Measurements from ENCODE around the gene PSAPL1.

PSAPL1 gene

DNA sequence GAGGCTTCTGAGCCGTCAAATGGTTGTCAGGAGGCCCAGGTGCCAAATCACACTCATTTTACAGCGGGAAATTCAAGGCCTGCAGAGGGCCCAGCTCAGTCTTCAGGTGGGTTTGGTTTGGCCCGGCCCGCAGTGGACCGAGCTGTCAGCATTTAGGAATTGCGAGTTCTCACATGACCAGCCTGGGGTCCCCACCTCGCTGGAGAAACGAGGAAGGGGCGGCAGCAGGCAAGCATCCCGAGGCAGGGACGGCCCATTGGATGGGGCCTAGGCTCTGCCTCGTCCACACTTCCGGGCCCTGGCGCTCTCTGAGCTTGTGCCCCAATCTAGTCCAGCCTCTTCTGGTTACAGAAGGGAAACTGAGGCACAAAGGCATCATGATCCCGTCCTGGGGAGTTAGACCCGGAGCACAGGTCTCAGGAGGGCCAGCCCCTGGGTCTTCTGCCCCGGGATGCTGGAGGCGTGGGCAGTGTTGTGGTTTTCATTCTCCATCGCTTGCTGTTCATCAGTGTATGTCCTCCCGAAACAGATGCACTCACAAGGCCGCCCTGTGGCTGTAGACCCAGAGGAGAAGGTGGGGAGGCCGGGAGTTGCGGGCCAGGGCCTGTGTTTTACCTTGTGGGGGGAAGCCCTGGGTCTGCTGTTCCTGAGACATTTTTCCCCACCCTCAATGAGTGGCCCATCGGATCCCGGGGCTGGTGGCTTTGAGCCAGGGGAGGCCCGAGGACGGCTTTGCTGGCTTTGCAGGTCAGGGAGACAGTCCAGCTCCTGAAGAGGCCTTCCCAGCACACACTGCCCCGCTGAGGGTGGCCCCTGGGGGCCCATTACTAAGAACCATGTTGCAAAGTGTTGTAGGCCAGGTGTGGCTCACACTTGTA lies 8.9 kb downstream of the PSAPL1 start:
- Histone ChIP-seq H3K9me3 (ENCODE audit: control insufficient read depth, low read length) (no peaks in the 10 kb centered on the region), H3K23ac (ENCODE audit: low read length in 2 of 2) (no peak overlapping the region), H3K27me3 (ENCODE audit: control insufficient read depth in 1 of 2, insufficient read depth in 1 of 2, low read length in 2 of 2) (peaks cover 0 to 19% of the 10 kb centered on the region in 2 experiments), H4K8ac (ENCODE audit: low read length) (no peak overlapping the region), H3K79me1 (replicated peaks; ENCODE audit: low read length, poor library complexity, severe bottlenecking) (no peaks in the 10 kb centered on the region), H3K4me3 (ENCODE audit: insufficient read depth in 1 of 2, low read depth in 1 of 2, low read length in 2 of 2) (no peak overlapping the region), H3K27ac (ENCODE audit: low read length, poor library complexity, severe bottlenecking) (no peak overlapping the region), H3K4ac (ENCODE audit: low read depth in 1 of 2, low read length in 2 of 2) (no peak overlapping the region), H2AFZ (ENCODE audit: low read depth, low read length) (no peak overlapping the region), H2AK5ac (ENCODE audit: low read length, severe bottlenecking) (no peak overlapping the region), H3K9ac (ENCODE audit: low read length) (no peak overlapping the region), H3K4me2 (ENCODE audit: low read length, poor library complexity, severe bottlenecking) (no peak overlapping the region), H2BK12ac (ENCODE audit: low read length in 2 of 2) (no peak overlapping the region), H2BK5ac (ENCODE audit: low read depth, low read length, poor library complexity, severe bottlenecking) (no peak overlapping the region), H3K18ac (ENCODE audit: low read depth in 1 of 2, low read length in 2 of 2) (no peak overlapping the region), H3K36me3 (ENCODE audit: control insufficient read depth in 1 of 2, insufficient read depth in 2 of 2, low read depth in 1 of 2, low read length in 2 of 2) (no peaks in the 10 kb centered on the region), H3K4me1 (ENCODE audit: control insufficient read depth, insufficient read depth, low read depth, low read length) (peaks cover 7% of the 10 kb centered on the region), H3K14ac (ENCODE audit: low read length in 2 of 2) (no peak overlapping the region), H2BK120ac (ENCODE audit: low read depth, low read length) (no peak overlapping the region), H4K91ac (ENCODE audit: low read length) (no peak overlapping the region), H2BK15ac (ENCODE audit: low read depth, poor library complexity, severe bottlenecking) (no peak overlapping the region)
- 91% methylated on average over 28 of the region's 28 CpGs for WGBS
- DNase-seq: no peak

- no peak overlapping the region for H3K9ac ChIP-seq (ENCODE audit: low read length)
- 88% methylated on average over 13 of the region's 13 CpGs for WGBS
Observed at GRCh38 chr4:7425124-7425523, 9.6 kb downstream of the PSAPL1 start.

DNA sequence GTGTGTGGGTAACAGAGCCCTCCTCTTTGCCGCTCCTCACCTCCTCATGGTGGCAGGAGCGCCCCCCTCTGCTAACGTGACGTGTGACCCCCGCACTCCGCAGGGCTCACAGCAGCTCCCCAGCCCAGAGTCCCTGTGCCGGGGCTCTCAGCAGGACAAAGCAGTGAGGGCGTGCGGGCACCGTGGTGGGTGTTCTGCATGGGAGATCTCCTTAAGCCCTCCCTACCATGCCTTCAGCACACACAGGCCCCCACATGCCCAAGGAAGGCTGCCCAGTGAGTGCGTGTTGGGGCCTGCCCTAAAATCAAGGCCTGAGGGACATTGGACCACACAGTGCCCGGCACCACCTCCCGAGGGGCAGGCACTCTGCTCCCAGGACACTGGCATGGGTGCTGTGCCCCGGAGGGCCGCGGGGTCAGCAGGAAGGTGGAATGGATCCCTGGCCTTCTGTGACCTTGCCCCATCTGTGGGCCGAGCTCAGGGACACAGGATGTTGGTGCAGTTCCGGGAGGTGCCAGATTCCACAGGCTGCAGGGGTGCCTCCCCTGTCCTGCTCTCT lies 10.1 kb downstream of the PSAPL1 start:
- Histone ChIP-seq H3K27ac (ENCODE audit: low read length, poor library complexity, severe bottlenecking) (no peak overlapping the region), H3K18ac (ENCODE audit: low read depth in 1 of 2, low read length in 2 of 2) (no peak overlapping the region), H3K23ac (ENCODE audit: low read length in 2 of 2) (no peak overlapping the region), H3K14ac (ENCODE audit: low read length in 2 of 2) (no peak overlapping the region), H2AK5ac (ENCODE audit: low read length, severe bottlenecking) (no peak overlapping the region), H4K8ac (ENCODE audit: low read length) (no peak overlapping the region), H3K36me3 (ENCODE audit: control insufficient read depth in 1 of 2, insufficient read depth in 2 of 2, low read depth in 1 of 2, low read length in 2 of 2) (no peaks in the 10 kb centered on the region), H2BK12ac (ENCODE audit: low read length in 2 of 2) (no peak overlapping the region), H2BK5ac (ENCODE audit: low read depth, low read length, poor library complexity, severe bottlenecking) (no peak overlapping the region), H3K4me1 (ENCODE audit: control insufficient read depth, insufficient read depth, low read depth, low read length) (peaks cover 7% of the 10 kb centered on the region), H3K9me3 (ENCODE audit: control insufficient read depth, low read length) (no peaks in the 10 kb centered on the region), H3K4me2 (ENCODE audit: low read length, poor library complexity, severe bottlenecking) (no peak overlapping the region), H3K9ac (ENCODE audit: low read length) (no peak overlapping the region), H2BK120ac (ENCODE audit: low read depth, low read length) (no peak overlapping the region), H2BK15ac (ENCODE audit: low read depth, poor library complexity, severe bottlenecking) (peak overlapping the region; percentile 9), H3K27me3 (ENCODE audit: control insufficient read depth in 1 of 2, insufficient read depth in 1 of 2, low read length in 2 of 2) (peaks cover 2 to 19% of the 10 kb centered on the region in 2 experiments), H3K4me3 (ENCODE audit: insufficient read depth in 1 of 2, low read depth in 1 of 2, low read length in 2 of 2) (no peak overlapping the region), H2AFZ (ENCODE audit: low read depth, low read length) (no peak overlapping the region), H3K79me1 (replicated peaks; ENCODE audit: low read length, poor library complexity, severe bottlenecking) (no peaks in the 10 kb centered on the region), H4K91ac (ENCODE audit: low read length) (no peak overlapping the region), H3K4ac (ENCODE audit: low read depth in 1 of 2, low read length in 2 of 2) (no peak overlapping the region)
- no peak for DNase-seq
- WGBS: 79% methylated on average over 18 of the region's 18 CpGs

More at GRCh38 chr4:7425124-7425523, 9.6 kb downstream of the PSAPL1 start:
- Histone ChIP-seq H2BK15ac (ENCODE audit: low read depth, poor library complexity, severe bottlenecking) (no peak overlapping the region), H2BK5ac (ENCODE audit: low read depth, low read length, poor library complexity, severe bottlenecking) (no peak overlapping the region), H4K8ac (ENCODE audit: low read length) (no peak overlapping the region), H3K4me1 (ENCODE audit: control insufficient read depth, insufficient read depth, low read depth, low read length) (peaks cover 7% of the 10 kb centered on the region), H3K14ac (ENCODE audit: low read length in 2 of 2) (no peak overlapping the region), H2AFZ (ENCODE audit: low read depth, low read length) (no peak overlapping the region), H3K4me3 (ENCODE audit: insufficient read depth in 1 of 2, low read depth in 1 of 2, low read length in 2 of 2) (no peak overlapping the region), H2AK5ac (ENCODE audit: low read length, severe bottlenecking) (no peak overlapping the region), H3K79me1 (replicated peaks; ENCODE audit: low read length, poor library complexity, severe bottlenecking) (no peaks in the 10 kb centered on the region), H2BK12ac (ENCODE audit: low read length in 2 of 2) (no peak overlapping the region), H2BK120ac (ENCODE audit: low read depth, low read length) (no peak overlapping the region), H3K9me3 (ENCODE audit: control insufficient read depth, low read length) (no peaks in the 10 kb centered on the region), H3K23ac (ENCODE audit: low read length in 2 of 2) (no peak overlapping the region), H3K36me3 (ENCODE audit: control insufficient read depth in 1 of 2, insufficient read depth in 2 of 2, low read depth in 1 of 2, low read length in 2 of 2) (no peaks in the 10 kb centered on the region), H3K4ac (ENCODE audit: low read depth in 1 of 2, low read length in 2 of 2) (no peak overlapping the region), H4K91ac (ENCODE audit: low read length) (no peak overlapping the region), H3K27me3 (ENCODE audit: control insufficient read depth in 1 of 2, insufficient read depth in 1 of 2, low read length in 2 of 2) (peaks cover 0 to 19% of the 10 kb centered on the region in 2 experiments), H3K4me2 (ENCODE audit: low read length, poor library complexity, severe bottlenecking) (no peak overlapping the region), H3K18ac (ENCODE audit: low read depth in 1 of 2, low read length in 2 of 2) (no peak overlapping the region), H3K27ac (ENCODE audit: low read length, poor library complexity, severe bottlenecking) (no peak overlapping the region)
- no peak for DNase-seq

GRCh38 chr4:7423801-7424552 lies 10.8 kb downstream of the PSAPL1 start:
- peaks cover 4 to 19% of the 10 kb centered on the region in 2 experiments for H3K27me3 ChIP-seq (ENCODE audit: control insufficient read depth in 1 of 2, insufficient read depth in 1 of 2, low read length in 2 of 2)
- no peak overlapping the region for H3K9ac ChIP-seq (ENCODE audit: low read length)
- H3K18ac ChIP-seq (ENCODE audit: low read depth in 1 of 2, low read length in 2 of 2): no peak overlapping the region
- no peaks in the 10 kb centered on the region for H3K36me3 ChIP-seq (ENCODE audit: control insufficient read depth in 1 of 2, insufficient read depth in 2 of 2, low read depth in 1 of 2, low read length in 2 of 2)
- no peak overlapping the region for H3K27ac ChIP-seq (ENCODE audit: low read length, poor library complexity, severe bottlenecking)
- H3K4me2 ChIP-seq (ENCODE audit: low read length, poor library complexity, severe bottlenecking): no peak overlapping the region
- DNase-seq: no peak
- no peak overlapping the region for H2BK5ac ChIP-seq (ENCODE audit: low read depth, low read length, poor library complexity, severe bottlenecking)
- no peaks in the 10 kb centered on the region for H3K9me3 ChIP-seq (ENCODE audit: control insufficient read depth, low read length)
- H3K23ac ChIP-seq (ENCODE audit: low read length in 2 of 2): no peak overlapping the region
- H3K79me1 ChIP-seq (replicated peaks; ENCODE audit: low read length, poor library complexity, severe bottlenecking): no peaks in the 10 kb centered on the region
- 85% methylated on average over 17 of the region's 17 CpGs for WGBS
- H3K4me1 ChIP-seq (ENCODE audit: control insufficient read depth, insufficient read depth, low read depth, low read length): peaks cover 7% of the 10 kb centered on the region
- no peak overlapping the region for H3K4ac ChIP-seq (ENCODE audit: low read depth in 1 of 2, low read length in 2 of 2)
- H2AK5ac ChIP-seq (ENCODE audit: low read length, severe bottlenecking): no peak overlapping the region
- H2BK120ac ChIP-seq (ENCODE audit: low read depth, low read length): no peak overlapping the region
- no peak overlapping the region for H3K4me3 ChIP-seq (ENCODE audit: insufficient read depth in 1 of 2, low read depth in 1 of 2, low read length in 2 of 2)
- no peak overlapping the region for H2BK12ac ChIP-seq (ENCODE audit: low read length in 2 of 2)
- no peak overlapping the region for H2AFZ ChIP-seq (ENCODE audit: low read depth, low read length)
- H2BK15ac ChIP-seq (ENCODE audit: low read depth, poor library complexity, severe bottlenecking): no peak overlapping the region
- no peak overlapping the region for H4K8ac ChIP-seq (ENCODE audit: low read length)
- peak overlapping the region in 1 of 2 experiments; percentile 8 for H3K14ac ChIP-seq (ENCODE audit: low read length in 2 of 2)
- H4K91ac ChIP-seq (ENCODE audit: low read length): no peak overlapping the region

Measured in mesenchymal stem cell (in vitro differentiated cells and primary cell).